HG02943 (cell line): ENCODE data around the gene AKR1B15.
"Not testable (repeated sequence)": the region's sequence is repeated elsewhere in the genome, so short reads cannot be mapped to it uniquely, and the experiment has no call there.

Experiments used
- ATAC-seq: cut with Tn5 transposase; IDR thresholded peaks from one replicate; pipeline ENCODE4 v1.9.1; 2021; ENCODE audit warnings: mild to moderate bottlenecking, low read depth, moderate library complexity; ENCODE audit not compliant: unreplicated experiment

The AKR1B15 gene

DNA sequence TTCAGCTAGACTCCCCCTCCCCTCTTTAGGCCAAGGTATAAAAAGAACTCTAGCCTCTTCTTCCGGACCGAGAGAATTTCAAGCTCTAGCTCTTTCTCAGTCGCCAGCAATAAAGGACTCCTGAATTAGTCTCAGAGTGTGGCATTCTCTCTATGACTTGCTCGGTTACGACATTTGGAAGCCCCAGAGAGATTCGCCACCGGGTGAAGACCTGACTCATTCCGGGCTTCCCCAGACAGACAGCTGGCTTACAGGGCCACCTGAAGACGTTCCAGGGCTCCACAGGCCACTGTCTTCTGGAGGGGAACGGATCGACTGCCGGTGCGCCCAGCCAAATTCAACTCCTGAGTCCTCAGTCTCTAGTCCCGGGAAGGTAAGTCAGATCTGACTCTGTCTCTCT, at the start of gene AKR1B15:
TSS of gene AKR1B15 (plus strand) at position 234 of the 400 bp plus-strand sequence. CDS start 15,510 bp downstream, outside the sequence.
- ATAC-seq: peak; percentile 78

DNA sequence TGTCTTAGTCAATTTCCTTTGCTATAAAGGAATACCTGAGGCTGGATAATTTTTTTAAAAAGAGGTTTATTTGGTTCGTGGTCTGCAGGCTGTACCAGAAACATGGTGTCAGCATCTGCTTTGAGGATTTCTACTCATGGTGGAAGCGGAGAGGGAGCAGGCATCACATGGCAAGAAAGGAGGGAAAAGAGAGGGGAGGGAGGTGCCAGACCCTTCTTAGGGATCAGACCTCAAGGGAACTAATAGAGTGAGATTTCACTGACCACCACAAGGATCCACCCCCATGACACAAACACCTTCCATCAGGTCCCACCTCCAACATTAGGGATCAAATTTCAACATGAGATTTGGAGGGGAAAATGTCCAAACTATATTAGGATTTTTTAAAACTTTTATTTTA, 48.5 kb upstream of the AKR1B15 start:
- no peak for ATAC-seq

- no peak for ATAC-seq
Observed at GRCh38 chr7:134500982-134501381, 47.9 kb upstream of the AKR1B15 start.

GRCh38 chr7:134502463-134503371, 46.2 kb upstream of the AKR1B15 start:
- no peak for ATAC-seq

DNA sequence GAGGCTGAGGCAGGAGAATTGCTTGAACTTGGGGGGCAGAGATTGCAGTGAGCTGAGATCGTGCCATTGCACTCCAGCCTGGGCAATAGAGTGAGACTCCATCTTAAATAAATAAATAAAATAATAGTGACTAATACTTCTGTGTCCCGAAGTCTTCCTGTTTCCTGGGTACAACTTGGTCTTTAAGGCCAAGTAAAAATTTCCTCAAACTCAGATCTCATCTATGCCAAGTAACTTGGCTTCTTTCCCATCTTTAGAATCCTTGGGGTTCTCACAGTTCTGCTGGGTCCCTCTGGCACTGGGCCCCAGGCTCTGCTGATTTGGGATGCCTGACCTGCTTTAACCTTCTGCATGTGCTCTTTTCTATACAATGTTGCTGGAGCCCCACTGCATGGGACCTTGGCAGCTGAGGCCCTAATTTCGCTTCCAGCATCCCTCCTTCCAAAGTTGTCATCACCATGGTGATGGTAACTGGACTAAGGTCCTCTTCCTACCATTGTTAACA, 44.2 kb upstream of the AKR1B15 start:
- ATAC-seq: no peak

GRCh38 chr7:134505856-134506255, 43.1 kb upstream of the AKR1B15 start:
- no peak for ATAC-seq

- ATAC-seq: no peak
Observed at GRCh38 chr7:134509010-134509409, 39.9 kb upstream of the AKR1B15 start.

GRCh38 chr7:134510646-134511045, 38.3 kb upstream of the AKR1B15 start:
- no peak for ATAC-seq

- no peak for ATAC-seq
Observed at GRCh38 chr7:134512271-134512670, 36.6 kb upstream of the AKR1B15 start.

GRCh38 chr7:134513169-134513752, 35.6 kb upstream of the AKR1B15 start:
- no peak for ATAC-seq

- ATAC-seq: no peak
Observed at GRCh38 chr7:134514106-134514505, 34.8 kb upstream of the AKR1B15 start.

DNA sequence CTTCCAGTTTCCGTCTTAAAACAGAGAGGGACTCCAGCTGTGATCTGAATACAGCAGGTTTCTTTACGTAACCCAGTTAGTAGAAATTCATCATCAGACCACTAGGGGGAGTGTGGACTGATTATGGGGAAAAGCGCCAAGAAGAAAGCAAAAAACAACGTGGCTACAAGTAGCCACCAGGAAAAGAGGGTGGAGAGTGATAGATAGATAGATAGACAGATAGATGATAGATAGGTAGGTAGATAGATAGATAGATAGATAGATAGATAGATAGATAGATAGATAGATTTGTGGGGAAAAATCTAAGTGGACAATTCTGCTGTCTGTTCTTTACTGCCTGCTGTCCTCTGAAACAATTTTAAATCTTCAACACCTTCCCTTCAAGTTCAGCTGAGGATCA, 34.2 kb upstream of the AKR1B15 start:
- no peak for ATAC-seq

GRCh38 chr7:134515569-134516468, 33.1 kb upstream of the AKR1B15 start:
- no peak for ATAC-seq

DNA sequence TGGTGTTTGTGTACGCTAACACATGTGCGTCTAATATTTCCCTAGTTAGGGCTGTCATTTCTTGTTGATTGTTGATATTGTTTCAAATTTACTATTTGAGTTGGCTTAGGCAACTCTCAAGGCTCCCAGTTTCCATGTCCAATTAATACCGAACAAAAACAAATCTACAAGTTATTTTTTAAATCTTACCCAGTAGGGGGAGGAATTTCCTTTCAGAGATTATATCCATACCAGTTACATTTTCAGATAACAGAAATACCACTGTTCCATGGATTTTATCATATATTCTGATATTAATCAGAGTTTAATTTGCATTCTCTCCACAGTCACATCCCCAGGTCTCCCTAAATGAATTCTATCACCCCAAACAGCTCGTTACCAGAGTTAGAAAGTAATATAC, 28.8 kb upstream of the AKR1B15 start:
- no peak for ATAC-seq

- ATAC-seq: no peak
Observed at GRCh38 chr7:134522601-134523000, 26.3 kb upstream of the AKR1B15 start.

DNA sequence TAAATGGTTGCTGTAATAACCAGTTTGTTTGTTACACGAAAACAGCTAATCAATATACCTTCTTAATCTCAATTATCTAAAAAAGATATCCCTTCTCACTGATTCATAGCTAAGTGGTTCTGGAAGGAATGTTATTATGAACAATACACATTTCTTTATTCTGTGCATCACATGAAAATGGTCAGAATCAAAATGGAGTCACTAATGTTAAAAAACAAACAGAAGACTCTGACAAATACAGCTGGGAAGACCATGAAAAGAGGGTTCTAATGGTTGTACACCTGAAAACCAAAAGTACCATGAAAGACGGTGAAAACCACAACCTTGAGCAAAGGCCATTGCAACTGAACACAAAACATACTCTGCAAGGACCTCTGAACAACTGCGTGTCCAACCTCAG, 23.5 kb upstream of the AKR1B15 start:
- not testable (repeated sequence) for ATAC-seq

DNA sequence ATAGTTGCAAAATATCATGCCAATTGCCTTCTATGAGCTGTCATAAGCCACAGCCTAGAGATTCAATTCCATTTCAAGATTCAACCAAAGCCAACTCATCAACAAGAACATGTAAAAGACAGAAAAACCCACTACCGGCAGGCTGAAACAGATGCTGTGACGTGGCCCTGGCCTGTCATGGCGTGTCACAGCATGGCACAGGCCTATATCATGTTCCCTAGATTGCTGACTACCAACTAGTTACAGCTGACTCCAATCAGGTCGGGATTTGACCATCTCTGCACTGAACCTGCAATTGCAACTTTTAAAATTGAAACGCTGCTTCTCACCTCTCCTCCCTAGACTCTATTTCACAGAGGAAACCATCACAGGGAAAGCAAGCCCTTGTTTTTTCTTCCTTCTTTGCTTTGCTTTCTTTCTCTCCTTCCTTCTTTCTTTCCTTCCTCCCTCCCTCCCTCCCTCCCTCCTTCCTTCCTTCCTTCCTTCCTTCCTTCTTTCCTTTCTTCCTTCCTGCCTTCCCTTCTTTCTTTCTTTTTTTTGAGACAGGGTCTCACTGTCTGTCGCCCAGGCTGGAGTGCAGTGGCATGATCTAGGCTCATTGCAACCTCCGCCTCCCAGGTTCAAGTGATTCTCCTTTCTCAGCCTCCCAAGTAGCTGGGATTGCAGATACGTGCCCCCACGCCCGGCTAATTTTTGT, 22.2 kb upstream of the AKR1B15 start:
- not testable (repeated sequence) for ATAC-seq

DNA sequence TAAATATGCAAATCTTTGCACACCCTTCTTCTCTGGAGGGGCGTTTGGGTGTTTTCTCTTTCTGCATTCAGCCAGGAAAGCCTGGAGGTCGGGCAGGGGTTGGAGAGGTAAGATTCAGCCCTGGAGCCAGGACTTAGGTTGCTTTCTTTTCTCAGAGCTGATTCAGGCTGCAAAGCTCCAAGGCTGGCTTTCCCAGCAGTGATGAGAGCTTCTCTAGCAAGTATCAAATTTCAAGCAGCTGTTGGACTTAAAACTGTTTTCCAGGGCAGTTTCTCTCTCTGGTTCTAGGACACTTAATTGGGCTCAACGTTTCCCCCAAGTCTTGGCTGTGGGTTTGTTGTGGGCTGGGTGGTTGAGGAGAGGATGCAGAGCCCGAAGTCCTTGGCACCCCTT, 20.9 kb upstream of the AKR1B15 start:
- ATAC-seq: no peak

DNA sequence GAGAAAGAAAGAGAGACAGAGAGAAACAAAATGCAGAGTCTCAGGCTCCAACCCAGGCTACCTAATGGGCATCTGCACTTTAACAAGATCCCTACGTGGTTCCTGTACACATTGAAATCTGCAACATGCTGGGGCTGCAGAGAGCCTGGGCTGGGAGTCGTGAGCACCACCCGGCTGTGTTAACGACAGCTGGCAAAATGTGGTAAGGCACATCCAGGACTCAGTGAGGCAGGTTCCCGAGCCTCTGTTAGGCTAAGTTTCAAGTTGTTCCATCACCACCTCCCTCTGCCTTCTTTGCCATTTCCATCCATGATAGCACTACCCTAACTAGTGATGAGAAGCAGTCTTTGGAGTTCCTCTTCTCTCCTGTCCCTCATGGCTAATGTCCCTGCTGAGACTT, 20.2 kb upstream of the AKR1B15 start:
- ATAC-seq: no peak

- no peak for ATAC-seq
Observed at GRCh38 chr7:134530460-134530859, 18.4 kb upstream of the AKR1B15 start.
